ENCODE measurements around the gene SRPK2. TPM values are rescaled to one million over a fixed set of nuclear protein-coding genes. Genes with fewer than 3 reads are reported as not detected.
"Not testable (repeated sequence)": the region's sequence is repeated elsewhere in the genome, so short reads cannot be mapped to it uniquely, and the experiment has no call there.

SRPK2 gene
- total RNA-seq, 2 donors from 2014 or later: 39.7 to 44.6 TPM

GRCh38 chr7:105323366-105323765 lies 65.4 kb downstream of the SRPK2 start:
- Mint-ChIP-seq H3K36me3 (peaks cover 5 to 18% of the 10 kb centered on the region in 2 donors), H3K27ac (no peak overlapping the region), H3K9me3 (peaks cover 0 to 6% of the 10 kb centered on the region in 2 donors)
- DNase-seq (ENCODE audit: low spot score in 2 of 2) (no peak), ATAC-seq (no peak)

- no peak for ATAC-seq
- H3K9me3 Mint-ChIP-seq: peaks cover 0 to 6% of the 10 kb centered on the region in 2 donors
- no peak overlapping the region for H3K27ac Mint-ChIP-seq
- DNase-seq (ENCODE audit: low spot score in 2 of 2): no peak
- peaks cover 5 to 18% of the 10 kb centered on the region in 2 donors for H3K36me3 Mint-ChIP-seq
Observed at GRCh38 chr7:105322655-105323277, 66.0 kb downstream of the SRPK2 start.

GRCh38 chr7:105321754-105322455 lies 66.8 kb downstream of the SRPK2 start:
- Mint-ChIP-seq H3K9me3 (peaks cover 0 to 6% of the 10 kb centered on the region in 2 donors), H3K36me3 (peaks cover 5 to 18% of the 10 kb centered on the region in 2 donors), H3K27ac (no peak overlapping the region)
- ATAC-seq (no peak), DNase-seq (ENCODE audit: low spot score in 2 of 2) (no peak)

GRCh38 chr7:105320896-105321295 lies 67.8 kb downstream of the SRPK2 start:
- Mint-ChIP-seq H3K27ac (no peak overlapping the region), H3K9me3 (peaks cover 0 to 6% of the 10 kb centered on the region in 2 donors), H3K36me3 (peaks cover 5 to 18% of the 10 kb centered on the region in 2 donors)
- ATAC-seq (no peak), DNase-seq (ENCODE audit: low spot score in 2 of 2) (no peak)

GRCh38 chr7:105319578-105319977 lies 69.1 kb downstream of the SRPK2 start:
- no peak overlapping the region for H3K27ac Mint-ChIP-seq

GRCh38 chr7:105316578-105317344 lies 72.0 kb downstream of the SRPK2 start:
- peaks cover 1 to 9% of the 10 kb centered on the region in 2 donors for H3K36me3 Mint-ChIP-seq
- DNase-seq (ENCODE audit: low spot score in 2 of 2) (no peak), ATAC-seq (no peak)
- no peak overlapping the region for H3K27ac Mint-ChIP-seq
- H3K9me3 Mint-ChIP-seq: no peaks in the 10 kb centered on the region

More at GRCh38 chr7:105319578-105319977, 69.1 kb downstream of the SRPK2 start:
- DNase-seq (ENCODE audit: low spot score in 2 of 2) (no peak), ATAC-seq (no peak)
- Mint-ChIP-seq H3K9me3 (peaks cover 0 to 6% of the 10 kb centered on the region in 2 donors), H3K36me3 (peaks cover 5 to 18% of the 10 kb centered on the region in 2 donors)

- DNase-seq (ENCODE audit: low spot score in 2 of 2): no peak
- no peak for ATAC-seq
- no peaks in the 10 kb centered on the region for H3K36me3 Mint-ChIP-seq
- H3K27ac Mint-ChIP-seq: no peak overlapping the region
- H3K9me3 Mint-ChIP-seq: no peaks in the 10 kb centered on the region
Observed at GRCh38 chr7:105315357-105315756, 73.4 kb downstream of the SRPK2 start.

GRCh38 chr7:105309235-105310169 lies 79.2 kb downstream of the SRPK2 start:
- H3K9me3 Mint-ChIP-seq: no peaks in the 10 kb centered on the region
- no peak for DNase-seq (ENCODE audit: low spot score in 2 of 2)
- H3K27ac Mint-ChIP-seq: no peak overlapping the region

GRCh38 chr7:105307163-105307672 lies 81.5 kb downstream of the SRPK2 start:
- peak overlapping the region; percentile 5 to 66 for H3K27ac Mint-ChIP-seq
- peaks cover 0 to 18% of the 10 kb centered on the region in 2 donors for H3K36me3 Mint-ChIP-seq
- no peaks in the 10 kb centered on the region for H3K9me3 Mint-ChIP-seq
- ATAC-seq: no peak
- DNase-seq (ENCODE audit: low spot score in 2 of 2): no peak

More at GRCh38 chr7:105309235-105310169, 79.2 kb downstream of the SRPK2 start:
- no peaks in the 10 kb centered on the region for H3K36me3 Mint-ChIP-seq
- ATAC-seq: peak in 1 of 2 donors; percentile 57

GRCh38 chr7:105306298-105306748 lies 82.4 kb downstream of the SRPK2 start:
- DNase-seq (ENCODE audit: low spot score in 2 of 2) (peak in 1 of 2 donors; percentile 27), ATAC-seq (peak; percentile 67 to 83)
- Mint-ChIP-seq H3K9me3 (no peaks in the 10 kb centered on the region), H3K36me3 (peaks cover 0 to 18% of the 10 kb centered on the region in 2 donors), H3K27ac (peak overlapping the region; percentile 5 to 66)

- no peaks in the 10 kb centered on the region for H3K9me3 Mint-ChIP-seq
- H3K27ac Mint-ChIP-seq: peak overlapping the region; percentile 5 to 26
- DNase-seq (ENCODE audit: low spot score in 2 of 2): no peak
- ATAC-seq: no peak
- peaks cover 0 to 18% of the 10 kb centered on the region in 2 donors for H3K36me3 Mint-ChIP-seq
Observed at GRCh38 chr7:105305633-105306032, 83.1 kb downstream of the SRPK2 start.

GRCh38 chr7:105304040-105304895 lies 84.5 kb downstream of the SRPK2 start:
- DNase-seq (ENCODE audit: low spot score in 2 of 2): no peak
- Mint-ChIP-seq H3K9me3 (no peaks in the 10 kb centered on the region), H3K36me3 (peaks cover 0 to 18% of the 10 kb centered on the region in 2 donors), H3K27ac (no peak overlapping the region)
- ATAC-seq: no peak

- not testable (repeated sequence) for ATAC-seq; DNase-seq (ENCODE audit: low spot score in 2 of 2)
- H3K27ac Mint-ChIP-seq: peak overlapping the region; percentile 1 to 51
Observed at GRCh38 chr7:105300587-105300986, 88.1 kb downstream of the SRPK2 start.

GRCh38 chr7:105298439-105298894 lies 90.3 kb downstream of the SRPK2 start:
- ATAC-seq: peak; percentile 84 to 93
- Mint-ChIP-seq H3K36me3 (peaks cover 0 to 9% of the 10 kb centered on the region in 2 donors), H3K9me3 (no peaks in the 10 kb centered on the region), H3K27ac (peak overlapping the region; percentile 83 to 88)
- no peak for DNase-seq (ENCODE audit: low spot score in 2 of 2)

More at GRCh38 chr7:105300587-105300986, 88.1 kb downstream of the SRPK2 start:
- peaks cover 0 to 18% of the 10 kb centered on the region in 2 donors for H3K36me3 Mint-ChIP-seq
- H3K9me3 Mint-ChIP-seq: not testable (repeated sequence)

- no peak for DNase-seq (ENCODE audit: low spot score in 2 of 2)
- Mint-ChIP-seq H3K36me3 (peaks cover 0 to 5% of the 10 kb centered on the region in 2 donors), H3K9me3 (no peaks in the 10 kb centered on the region), H3K27ac (peak overlapping the region in 1 of 2 donors; percentile 83)
- ATAC-seq: peak; percentile 69 to 77
Observed at GRCh38 chr7:105297985-105298384, 90.7 kb downstream of the SRPK2 start.

Data from activated naive CD4-positive, alpha-beta T cell treated with anti-CD3 and anti-CD28 coated beads, Interleukin-2, amount 50 U/mL, for 72 hours (primary cell).